Astrocyte of the cerebellum (primary cell): ENCODE data around the gene UGDH.

Experiments
- DNase-seq: peaks from one replicate; pipeline ENCODE4 v3.0.0-alpha.2; 2011; ENCODE audit warnings: low read depth
- H3K4me3 ChIP-seq: 2 replicates; pipeline ENCODE4 v1.5.1; 2011; ENCODE audit warnings: mild to moderate bottlenecking, low read depth, low read length, moderate library complexity
- CTCF ChIP-seq: IDR thresholded peaks from 2 replicates; pipeline ENCODE4 v1.5.1; 2012; ENCODE audit warnings: low read length, low read depth, moderate library complexity, mild to moderate bottlenecking; ENCODE audit errors: missing control alignments
- in situ Hi-C: cut with HindIII; loops from 2 replicates; pipeline ENCODE4 v1.10.0; 2017; ENCODE audit warnings: low sequenced_read_pairs

Gene UGDH

GRCh38 chr4:39453738-39454137 is 73.5 kb downstream of the UGDH start:
- TF ChIP-seq CTCF: no peak
- in situ Hi-C loops: no loop called here
- no peak overlapping the region for H3K4me3 ChIP-seq
- DNase-seq: no peak

GRCh38 chr4:39452860-39453587 is 74.2 kb downstream of the UGDH start:
- TF ChIP-seq CTCF: no peak
- H3K4me3 ChIP-seq: no peak overlapping the region
- no peak for DNase-seq
- in situ Hi-C loops: no loop called here

GRCh38 chr4:39452153-39452859 is 74.9 kb downstream of the UGDH start:
- DNase-seq: no peak
- TF ChIP-seq CTCF: no peak
- H3K4me3 ChIP-seq: no peak overlapping the region
- in situ Hi-C loops: no loop called here

- DNase-seq: no peak
- no peak for TF ChIP-seq CTCF
- H3K4me3 ChIP-seq: no peak overlapping the region
- in situ Hi-C loops: no loop called here
Observed at GRCh38 chr4:39451423-39452023, 75.7 kb downstream of the UGDH start.

- in situ Hi-C loops: no loop called here
- no peak for DNase-seq
- TF ChIP-seq CTCF: no peak
Observed at GRCh38 chr4:39450618-39451017, 76.6 kb downstream of the UGDH start.

More at GRCh38 chr4:39450618-39451017, 76.6 kb downstream of the UGDH start:
- H3K4me3 ChIP-seq: no peak overlapping the region
